Activated CD8-positive, alpha-beta memory T cell treated with anti-CD3 and anti-CD28 coated beads for 4 hours (primary cell): ENCODE data around the gene TP53I11.

Source experiments
- DNase-seq, 2 donors: peaks; one replicate each; pipeline ENCODE4 v3.0.0-alpha.2; 2020; ENCODE audit warnings: low read depth in 2 of 2

Gene TP53I11

DNA sequence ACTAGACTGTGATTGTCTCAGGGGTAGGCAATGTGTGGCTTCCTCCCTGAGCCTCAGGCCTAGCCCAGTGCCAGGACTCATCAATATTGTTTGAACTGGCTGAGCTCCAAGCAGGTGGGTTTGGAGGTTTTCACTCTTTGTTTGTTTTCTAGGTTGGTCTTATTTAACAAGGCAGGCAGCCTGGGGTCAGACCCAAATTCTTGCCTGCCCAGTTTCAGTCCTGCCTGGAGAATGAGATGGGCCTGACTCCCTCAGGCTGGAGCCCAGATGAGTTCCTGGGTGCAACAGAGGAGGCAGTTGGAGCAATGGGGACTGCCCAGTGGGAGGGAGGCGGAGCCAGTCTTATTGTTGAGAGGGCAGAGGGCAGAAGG is 28.3 kb upstream of the TP53I11 start:
- DNase-seq = no peak

GRCh38 chr11:44978274-44978960 is 27.7 kb upstream of the TP53I11 start:
- DNase-seq = no peak

GRCh38 chr11:44977493-44977984 is 26.9 kb upstream of the TP53I11 start:
- DNase-seq = no peak

- no peak for DNase-seq
These were observed 25.9 kb upstream of the TP53I11 start for GRCh38 chr11:44976576-44976975.

DNA sequence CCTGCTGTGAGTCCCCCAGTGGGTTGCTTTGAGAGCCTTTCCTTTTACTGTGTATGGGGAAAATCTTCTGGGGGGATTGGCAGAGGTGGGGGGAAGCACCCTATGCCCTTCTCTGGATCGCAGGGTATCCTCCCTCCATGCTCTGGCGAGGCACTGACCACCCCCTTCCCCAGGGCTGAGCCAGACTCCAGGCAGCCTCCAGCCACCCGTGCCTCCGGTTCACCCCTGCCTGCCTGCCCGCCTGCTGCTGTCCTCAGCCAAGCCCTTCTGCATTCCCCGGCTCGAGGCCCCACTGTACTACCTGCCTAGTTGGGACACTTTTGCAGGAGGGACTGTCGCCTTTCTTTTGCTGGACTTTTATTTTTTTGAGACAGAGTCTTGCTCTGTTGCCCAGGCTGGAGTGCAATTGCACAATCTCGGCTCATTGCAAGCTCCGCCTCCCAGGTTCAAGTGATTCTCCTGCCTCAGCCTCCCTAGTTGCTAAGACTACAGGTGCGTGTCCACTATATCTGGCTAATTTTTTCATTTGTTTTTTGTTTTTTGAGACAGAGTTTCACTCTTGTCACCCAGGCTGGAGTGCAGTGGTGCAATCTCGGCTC is 23.8 kb upstream of the TP53I11 start:
- DNase-seq = no peak

GRCh38 chr11:44973632-44974401 is 23.1 kb upstream of the TP53I11 start:
- no peak for DNase-seq

GRCh38 chr11:44972746-44973435 is 22.2 kb upstream of the TP53I11 start:
- no peak for DNase-seq

GRCh38 chr11:44971185-44971584 is 20.5 kb upstream of the TP53I11 start:
- DNase-seq = no peak

DNA sequence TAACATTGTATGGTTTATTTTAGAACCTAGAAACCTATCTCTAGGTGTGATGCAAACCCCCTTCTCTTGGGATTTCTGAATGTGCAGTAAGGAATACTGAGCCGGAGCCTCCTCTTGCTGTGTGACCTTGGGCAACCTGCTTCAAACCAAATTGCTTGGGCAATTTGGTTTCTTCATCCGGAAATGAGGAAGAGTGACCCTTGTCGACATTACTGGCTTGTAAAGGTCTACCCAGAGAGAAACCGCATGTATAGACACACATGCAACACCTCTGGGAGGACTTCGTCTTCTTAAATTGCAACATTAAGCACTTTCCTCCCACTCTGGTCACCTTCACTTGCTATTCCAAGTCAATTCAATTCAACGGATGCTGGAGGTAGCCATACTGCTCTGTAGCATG is 19.6 kb upstream of the TP53I11 start:
- DNase-seq = no peak

- DNase-seq = no peak
These were observed 19.1 kb upstream of the TP53I11 start for GRCh38 chr11:44969651-44970252.

DNA sequence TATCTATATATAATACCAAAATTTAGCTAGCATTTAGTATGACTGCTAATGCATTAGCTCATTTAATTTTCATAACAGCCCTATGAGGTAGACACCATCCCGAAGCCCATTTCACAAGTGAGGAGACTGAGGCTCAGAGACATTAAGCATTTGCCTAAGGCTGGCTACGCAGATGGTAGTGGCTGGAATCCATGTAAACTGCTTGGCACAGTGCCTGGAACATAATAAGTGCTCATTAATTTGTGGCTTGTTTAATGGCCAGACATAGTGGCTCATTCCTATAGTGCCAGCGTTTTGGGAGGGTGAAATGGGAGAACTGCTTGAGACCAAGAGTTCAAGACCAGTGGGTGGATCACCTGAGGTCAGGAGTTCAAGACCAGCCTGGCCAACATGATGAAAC is 17.8 kb upstream of the TP53I11 start:
- no peak for DNase-seq

- no peak for DNase-seq
These were observed 17.3 kb upstream of the TP53I11 start for GRCh38 chr11:44967930-44968496.

DNA sequence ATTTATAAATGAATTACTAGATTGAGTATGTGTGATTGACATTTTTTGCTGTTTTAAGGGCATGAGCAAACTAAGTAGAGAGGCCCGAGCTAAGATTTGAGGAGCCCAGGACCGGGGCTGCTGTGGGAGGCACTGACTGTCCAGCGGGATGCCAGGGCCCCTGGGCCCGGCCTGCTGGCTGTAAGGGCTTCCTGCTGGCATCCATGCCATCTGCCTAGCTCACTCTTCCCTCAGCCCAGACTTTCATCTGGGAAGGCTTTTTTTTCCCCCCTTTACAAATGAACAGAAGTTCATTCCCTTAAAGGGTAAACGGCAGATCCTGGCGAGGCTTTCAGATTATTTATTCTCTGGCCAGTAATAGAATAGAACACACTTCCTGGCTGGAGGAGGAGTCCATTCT is 16.0 kb upstream of the TP53I11 start:
- no peak for DNase-seq

- no peak for DNase-seq
These were observed 14.0 kb upstream of the TP53I11 start for GRCh38 chr11:44964526-44965209.

- no peak for DNase-seq
These were observed 13.3 kb upstream of the TP53I11 start for GRCh38 chr11:44963948-44964347.

GRCh38 chr11:44963136-44963535 is 12.5 kb upstream of the TP53I11 start:
- DNase-seq = no peak

- no peak for DNase-seq
These were observed 11.8 kb upstream of the TP53I11 start for GRCh38 chr11:44962464-44962863.

DNA sequence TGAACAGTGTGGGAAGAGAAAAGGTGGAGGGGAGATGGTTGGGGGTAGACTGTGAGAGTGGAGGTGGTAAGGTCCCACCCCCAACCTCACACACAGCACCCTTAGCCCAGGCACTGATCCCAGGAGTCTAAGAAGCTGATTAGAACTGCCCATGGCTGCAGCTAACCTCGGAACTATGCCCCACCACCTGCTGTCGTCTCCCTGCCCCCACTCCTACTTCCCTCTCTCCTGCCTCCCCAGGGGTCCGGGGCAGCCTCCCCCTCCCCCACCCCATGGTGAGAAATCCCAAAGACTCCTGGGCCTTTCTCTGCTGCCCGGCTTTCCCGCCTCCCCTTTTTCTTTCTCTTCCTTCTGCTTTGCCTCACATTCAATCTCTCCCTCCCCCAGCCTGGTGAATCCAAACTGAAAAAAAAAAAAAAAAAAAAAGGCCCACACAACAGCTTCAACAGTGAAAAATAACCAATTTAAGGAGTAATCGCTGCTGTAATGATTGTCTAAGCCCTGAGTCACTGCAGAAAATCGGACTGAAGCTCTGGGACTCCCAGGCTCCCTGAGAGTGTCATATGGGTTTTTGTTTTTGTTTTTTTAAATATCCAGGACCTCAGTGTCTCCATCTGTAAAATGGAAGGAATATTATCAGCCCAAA is 9.6 kb upstream of the TP53I11 start:
- no peak for DNase-seq

DNA sequence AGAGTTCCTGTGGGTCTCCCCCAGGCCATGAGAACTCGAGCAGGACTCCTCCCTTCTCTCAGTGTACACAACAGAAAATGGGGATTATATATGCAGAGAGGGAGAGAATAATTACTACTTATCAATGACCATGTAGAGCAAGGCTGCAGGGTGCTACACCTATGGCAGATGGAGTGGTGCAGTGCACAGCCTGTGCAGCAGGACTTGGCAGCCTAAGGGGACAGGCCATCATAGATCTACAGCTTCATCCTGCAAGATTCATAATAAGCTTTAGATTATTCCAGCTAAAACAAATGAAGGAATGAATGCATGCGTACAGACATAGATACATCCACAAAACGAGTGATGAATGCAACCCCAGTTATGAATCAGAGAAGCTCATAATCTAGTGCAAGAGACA is 8.4 kb upstream of the TP53I11 start:
- DNase-seq = no peak

DNA sequence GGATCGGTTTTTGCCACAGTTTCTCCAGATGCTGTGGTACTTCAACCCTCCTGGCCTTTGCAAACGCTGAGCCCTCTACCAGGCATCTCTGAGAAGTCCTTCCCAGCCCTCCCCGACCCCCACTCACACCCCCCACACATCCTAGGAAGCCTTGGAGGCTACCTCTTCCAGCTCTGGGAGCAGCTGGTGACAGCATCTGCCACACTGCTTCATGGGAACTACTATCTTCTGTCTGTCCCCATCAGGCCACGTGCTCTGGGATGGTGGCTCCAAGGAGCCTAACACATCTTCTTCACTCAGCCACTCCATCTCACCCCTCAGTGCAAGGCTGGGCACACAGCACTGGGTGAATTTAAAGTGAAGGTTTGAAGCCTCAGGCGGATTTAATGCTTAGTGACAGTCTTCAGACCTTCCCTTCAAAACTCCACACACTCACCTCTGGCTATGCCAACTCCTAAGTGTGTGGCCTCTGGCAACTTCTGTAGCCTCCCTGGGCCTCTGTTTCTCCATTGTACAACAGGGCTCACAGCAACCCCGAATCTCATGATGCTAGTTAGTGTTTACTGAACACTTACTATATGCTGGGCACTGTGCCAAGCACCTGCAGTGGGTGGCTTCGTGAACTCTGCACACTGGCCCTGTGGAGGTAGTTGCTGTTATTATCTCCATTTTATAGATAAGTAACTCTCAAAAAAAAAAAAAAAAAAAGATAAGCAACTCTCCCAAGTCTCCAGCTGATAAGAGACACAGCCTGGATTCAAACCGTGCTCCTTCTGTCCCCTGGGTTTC is 7.3 kb upstream of the TP53I11 start:
- no peak for DNase-seq
